ENCODE measurements around the gene TNFRSF1B. TPM values are rescaled to one million over a fixed set of nuclear protein-coding genes. Genes with fewer than 3 reads are reported as not detected.

TNFRSF1B gene
- total RNA-seq, 3 donors from 2014 or later: 25.0 to 48.8 (median 35.1) TPM

- no peak for DNase-seq (ENCODE audit: low spot score in 2 of 2)
- no peaks in the 10 kb centered on the region for H3K27me3 ChIP-seq
- H3K9me3 ChIP-seq: no peaks in the 10 kb centered on the region
- peaks cover 0 to 3% of the 10 kb centered on the region in 2 donors for H3K4me1 ChIP-seq
- peak overlapping the region; percentile 48 to 85 for H3K27ac ChIP-seq
- TF ChIP-seq POLR2AphosphoS5 (IDR thresholded peaks at IDR 0.05): no peak
- TF ChIP-seq CTCF (IDR thresholded peaks at IDR 0.05): no peak
- intact Hi-C loops (cut with DNase I; ENCODE audit: low total_unique reads): no loop called here
- no peak overlapping the region for H3K4me3 ChIP-seq
- no peaks in the 10 kb centered on the region for H3K36me3 ChIP-seq
These were observed 4.6 kb downstream of the TNFRSF1B start for GRCh38 chr1:12171206-12172041.

GRCh38 chr1:12172042-12172851, 5.5 kb downstream of the TNFRSF1B start:
- TF ChIP-seq CTCF (IDR thresholded peaks at IDR 0.05): no peak
- no peak for TF ChIP-seq POLR2AphosphoS5 (IDR thresholded peaks at IDR 0.05)
- TF ChIP-seq POLR2A (IDR thresholded peaks at IDR 0.05): no peak
- Histone ChIP-seq H3K36me3 (no peaks in the 10 kb centered on the region), H3K4me3 (peak overlapping the region in 1 of 3 donors; percentile 22), H3K27ac (peak overlapping the region; percentile 48 to 85), H3K4me1 (peaks cover 0 to 3% of the 10 kb centered on the region in 2 donors), H3K27me3 (no peaks in the 10 kb centered on the region), H3K9me3 (no peaks in the 10 kb centered on the region)
- DNase-seq (ENCODE audit: low spot score in 2 of 2): no peak
- intact Hi-C loops (cut with DNase I; ENCODE audit: low total_unique reads): no loop called here

- Histone ChIP-seq H3K4me1 (peaks cover 0 to 3% of the 10 kb centered on the region in 2 donors), H3K4me3 (peak overlapping the region in 1 of 3 donors; percentile 33), H3K27me3 (no peaks in the 10 kb centered on the region), H3K9me3 (no peaks in the 10 kb centered on the region), H3K36me3 (no peaks in the 10 kb centered on the region), H3K27ac (peak overlapping the region in 1 of 2 donors; percentile 85)
- intact Hi-C loops (cut with DNase I; ENCODE audit: low total_unique reads): no loop called here
- no peak for DNase-seq (ENCODE audit: low spot score in 2 of 2)
- no peak for TF ChIP-seq CTCF (IDR thresholded peaks at IDR 0.05)
- TF ChIP-seq POLR2A (IDR thresholded peaks at IDR 0.05): no peak
- no peak for TF ChIP-seq POLR2AphosphoS5 (IDR thresholded peaks at IDR 0.05)
These were observed 6.3 kb downstream of the TNFRSF1B start for GRCh38 chr1:12173041-12173509.

- peak in 1 of 2 donors; percentile 54 for DNase-seq (ENCODE audit: low spot score in 2 of 2)
- peak overlapping the region in 1 of 3 donors; percentile 33 for H3K4me3 ChIP-seq
- H3K9me3 ChIP-seq: no peaks in the 10 kb centered on the region
- no peaks in the 10 kb centered on the region for H3K27me3 ChIP-seq
- peaks cover 0 to 3% of the 10 kb centered on the region in 2 donors for H3K4me1 ChIP-seq
- intact Hi-C loops (cut with DNase I; ENCODE audit: low total_unique reads): no loop called here
- peak overlapping the region; percentile 0 to 85 for H3K27ac ChIP-seq
- H3K36me3 ChIP-seq: no peaks in the 10 kb centered on the region
- TF ChIP-seq POLR2A (IDR thresholded peaks at IDR 0.05): no peak
- no peak for TF ChIP-seq CTCF (IDR thresholded peaks at IDR 0.05)
- peak in 1 of 3 donors; percentile 44 for TF ChIP-seq POLR2AphosphoS5 (IDR thresholded peaks at IDR 0.05)
These were observed 6.9 kb downstream of the TNFRSF1B start for GRCh38 chr1:12173631-12174121.
